Smooth muscle cell (in vitro differentiated cells): ENCODE data around the gene CAMK1D. TPM values are rescaled to one million over a fixed set of nuclear protein-coding genes. Genes with fewer than 3 reads are reported as not detected.

ENCODE experiments used
- DNase-seq: peaks from one replicate; lab custom pipeline; 2025; ENCODE audit not compliant: unreplicated experiment; lab: John Stamatoyannopoulos, UW
- H2AFZ ChIP-seq: fragments of 200-600 bp; sonication (generic); 2 replicates; pipeline ENCODE4 v1.6.0; 2016; ENCODE audit warnings: antibody characterized with exemption, low read depth, mild to moderate bottlenecking
- H3F3A ChIP-seq: fragments of 200-600 bp; sonication (generic); 2 replicates; pipeline ENCODE4 v1.6.0; 2017; ENCODE audit warnings: antibody characterized with exemption, low read depth
- H3K27ac ChIP-seq: fragments of 200-600 bp; sonication (generic); 2 replicates; pipeline ENCODE4 v1.5.1; 2016; ENCODE audit warnings: low read depth, mild to moderate bottlenecking
- H3K27me3 ChIP-seq: fragments of 200-600 bp; sonication (generic); 2 replicates; pipeline ENCODE4 v1.6.1; 2016; ENCODE audit warnings: low read depth, mild to moderate bottlenecking
- H3K36me3 ChIP-seq: fragments of 200-600 bp; sonication (generic); 2 replicates; pipeline ENCODE4 v1.5.1; 2016; ENCODE audit warnings: low read depth
- H3K4me1 ChIP-seq: fragments of 200-600 bp; sonication (generic); 2 replicates; pipeline ENCODE4 v1.5.1; 2016; ENCODE audit warnings: low read depth
- H3K4me2 ChIP-seq: fragments of 200-600 bp; sonication (generic); 2 replicates; pipeline ENCODE4 v1.6.0; 2016; ENCODE audit warnings: mild to moderate bottlenecking
- H3K4me3 ChIP-seq: fragments of 200-600 bp; sonication (generic); 2 replicates; pipeline ENCODE4 v1.5.1; 2016; ENCODE audit warnings: mild to moderate bottlenecking
- H3K79me2 ChIP-seq: fragments of 200-600 bp; sonication (generic); 2 replicates; pipeline ENCODE4 v1.6.0; 2016; ENCODE audit warnings: low read depth, mild to moderate bottlenecking
- H3K9ac ChIP-seq: fragments of 200-600 bp; sonication (generic); 2 replicates; pipeline ENCODE4 v1.6.0; 2016; ENCODE audit warnings: low read depth
- H3K9me3 ChIP-seq: fragments of 200-600 bp; sonication (generic); replicated peaks from 2 replicates; pipeline ENCODE4 v1.5.1; 2016; ENCODE audit warnings: low read depth
- H4K20me1 ChIP-seq: fragments of 200-600 bp; sonication (generic); 2 replicates; pipeline ENCODE4 v1.6.0; 2016; ENCODE audit warnings: low read depth
- WGBS: methylation state at CpG from one replicate; pipeline ENCODE4 v1.1.7; 2016; ENCODE audit warnings: low lambda C conversion rate; 5-methylcytosine and 5-hydroxymethylcytosine counted together
- polyA plus RNA-seq: library from polyadenylated mRNA; unstranded; fragments of >200 nt; fragmentation: Nextera tagmentation; extraction: Ambion mirVana; gene quantifications from 2 replicates; pipeline ENCODE4 v1.2.1, GENCODE V29; 2016
- total RNA-seq: library from RNA; depleted of rRNA; stranded (reverse); fragments of >200 nt; gene quantifications from 2 replicates; pipeline ENCODE4 v1.2.3, GENCODE V29; 2014
- TF ChIP-seq, protein P1 (sequence below): fragments of 200-600 bp; sonication (generic); IDR thresholded peaks from 2 replicates; pipeline ENCODE4 v1.5.1; 2017; ENCODE audit warnings: borderline replicate concordance, mild to moderate bottlenecking, antibody characterized with exemption; ENCODE audit not compliant: insufficient read depth, poor library complexity, severe bottlenecking

CAMK1D gene
- total and polyA plus RNA-seq, 2 experiments from 2014 or later, result 1.6 to 2.3 TPM

DNA sequence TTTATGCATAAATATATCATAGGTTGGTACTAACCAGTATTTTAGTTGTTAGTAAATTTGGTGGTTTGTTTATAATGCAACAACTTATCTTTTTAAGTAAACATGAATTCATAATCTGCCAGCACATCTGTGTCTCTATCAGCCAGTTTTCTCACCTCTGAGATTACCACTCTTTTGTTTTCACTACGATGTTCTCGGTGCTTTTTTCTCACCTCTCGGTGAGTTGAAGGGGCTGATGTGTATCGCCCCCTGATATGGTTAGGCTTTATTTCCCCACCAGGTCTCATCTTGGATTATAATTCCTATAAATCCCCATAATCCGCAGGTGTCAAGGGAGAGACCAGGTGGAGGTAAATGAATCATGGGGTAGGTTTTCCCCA is 114.1 kb downstream of the CAMK1D start:
- no peaks in the 10 kb centered on the region for H3K79me2 ChIP-seq
- H3K36me3 ChIP-seq, result no peaks in the 10 kb centered on the region
- H4K20me1 ChIP-seq, result no peaks in the 10 kb centered on the region
- TF ChIP-seq, protein P1, sequence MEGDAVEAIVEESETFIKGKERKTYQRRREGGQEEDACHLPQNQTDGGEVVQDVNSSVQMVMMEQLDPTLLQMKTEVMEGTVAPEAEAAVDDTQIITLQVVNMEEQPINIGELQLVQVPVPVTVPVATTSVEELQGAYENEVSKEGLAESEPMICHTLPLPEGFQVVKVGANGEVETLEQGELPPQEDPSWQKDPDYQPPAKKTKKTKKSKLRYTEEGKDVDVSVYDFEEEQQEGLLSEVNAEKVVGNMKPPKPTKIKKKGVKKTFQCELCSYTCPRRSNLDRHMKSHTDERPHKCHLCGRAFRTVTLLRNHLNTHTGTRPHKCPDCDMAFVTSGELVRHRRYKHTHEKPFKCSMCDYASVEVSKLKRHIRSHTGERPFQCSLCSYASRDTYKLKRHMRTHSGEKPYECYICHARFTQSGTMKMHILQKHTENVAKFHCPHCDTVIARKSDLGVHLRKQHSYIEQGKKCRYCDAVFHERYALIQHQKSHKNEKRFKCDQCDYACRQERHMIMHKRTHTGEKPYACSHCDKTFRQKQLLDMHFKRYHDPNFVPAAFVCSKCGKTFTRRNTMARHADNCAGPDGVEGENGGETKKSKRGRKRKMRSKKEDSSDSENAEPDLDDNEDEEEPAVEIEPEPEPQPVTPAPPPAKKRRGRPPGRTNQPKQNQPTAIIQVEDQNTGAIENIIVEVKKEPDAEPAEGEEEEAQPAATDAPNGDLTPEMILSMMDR, result no peak
- no peaks in the 10 kb centered on the region for H3F3A ChIP-seq
- H3K4me3 ChIP-seq, result no peak overlapping the region
- H2AFZ ChIP-seq, result no peak overlapping the region
- no peak for DNase-seq
- no peaks in the 10 kb centered on the region for H3K9me3 ChIP-seq
- no peak overlapping the region for H3K27ac ChIP-seq
- H3K4me1 ChIP-seq, result no peaks in the 10 kb centered on the region
- H3K4me2 ChIP-seq, result no peak overlapping the region
- H3K9ac ChIP-seq, result no peak overlapping the region
- no peaks in the 10 kb centered on the region for H3K27me3 ChIP-seq
- 96% methylated on average over 5 of the region's 5 CpGs for WGBS

DNA sequence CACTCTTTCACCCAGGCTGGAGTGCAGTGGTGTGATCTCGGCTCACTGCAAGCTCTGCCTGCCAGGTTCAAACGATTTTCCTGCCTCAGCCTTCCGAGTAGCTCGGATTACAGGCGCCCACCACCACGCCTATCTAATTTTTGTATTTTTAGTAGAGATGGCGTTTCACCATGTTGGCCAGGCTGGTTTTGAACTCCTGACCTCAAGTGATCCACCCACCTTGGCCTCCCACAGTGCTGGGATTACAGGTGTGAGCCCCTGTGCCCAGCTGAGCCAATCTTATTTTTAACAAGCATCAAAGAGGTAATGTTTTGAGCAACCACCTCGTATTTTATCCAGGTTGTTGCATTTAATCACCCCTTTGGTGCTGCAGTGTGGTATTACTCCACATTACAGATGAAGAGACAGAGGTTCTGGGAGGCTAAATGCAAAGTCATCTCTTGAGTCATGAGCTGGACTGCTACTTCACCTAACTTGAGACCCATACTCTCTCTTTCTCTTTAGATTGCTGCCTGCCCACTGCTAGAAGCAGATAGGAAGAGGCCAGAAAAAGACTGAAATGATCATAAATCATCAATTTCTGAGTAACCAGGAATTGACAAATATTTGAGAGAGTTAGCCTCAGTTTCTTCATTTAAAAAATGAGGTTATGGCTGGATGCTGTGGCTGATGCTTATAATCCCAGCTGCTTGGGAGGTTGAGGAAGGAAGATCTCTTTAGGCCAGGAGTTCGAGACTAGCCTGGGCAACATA is 116.2 kb downstream of the CAMK1D start:
- 94% methylated on average over 9 of the region's 9 CpGs for WGBS
- Histone ChIP-seq H2AFZ (no peak overlapping the region), H3K27ac (no peak overlapping the region), H3K4me2 (no peak overlapping the region), H4K20me1 (no peaks in the 10 kb centered on the region), H3K4me1 (no peaks in the 10 kb centered on the region), H3K27me3 (no peaks in the 10 kb centered on the region), H3F3A (no peaks in the 10 kb centered on the region), H3K9ac (no peak overlapping the region), H3K4me3 (no peak overlapping the region), H3K9me3 (no peaks in the 10 kb centered on the region), H3K36me3 (no peaks in the 10 kb centered on the region), H3K79me2 (no peaks in the 10 kb centered on the region)
- DNase-seq, result no peak
- TF ChIP-seq, protein P1, result no peak

DNA sequence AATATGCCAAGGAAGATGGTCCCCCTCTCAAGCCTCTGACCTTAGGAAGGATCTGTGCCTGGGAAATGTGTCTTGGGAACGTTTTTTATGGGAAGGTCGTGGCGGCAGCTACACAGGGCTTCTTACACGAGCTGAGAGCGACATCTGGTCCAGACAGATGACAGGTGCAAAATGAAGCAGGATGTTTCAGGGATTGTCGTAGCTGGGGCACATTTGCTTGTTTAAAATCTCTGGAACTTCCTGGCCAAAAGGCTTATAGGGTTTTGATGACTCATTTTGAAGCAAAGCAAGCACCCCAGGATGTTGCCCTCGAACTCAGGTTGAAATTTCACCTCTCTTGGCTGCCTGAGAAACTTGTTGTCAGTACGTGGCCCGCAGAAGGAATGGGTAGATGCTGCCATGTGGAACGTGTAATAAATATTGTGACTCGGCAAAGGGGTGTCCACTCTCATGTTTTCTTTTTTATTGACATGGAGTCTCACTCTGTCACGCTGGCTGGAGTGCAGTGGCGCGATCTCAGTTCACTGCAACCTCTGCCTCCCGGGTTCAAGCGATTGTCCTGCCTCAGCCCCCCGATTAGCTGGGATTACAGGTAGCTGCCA is 117.5 kb downstream of the CAMK1D start:
- no peak overlapping the region for H3K9ac ChIP-seq
- no peaks in the 10 kb centered on the region for H3K9me3 ChIP-seq
- no peak overlapping the region for H3K4me3 ChIP-seq
- H3K36me3 ChIP-seq, result no peaks in the 10 kb centered on the region
- no peaks in the 10 kb centered on the region for H3K4me1 ChIP-seq
- no peaks in the 10 kb centered on the region for H3K79me2 ChIP-seq
- no peaks in the 10 kb centered on the region for H4K20me1 ChIP-seq
- WGBS, result 57% methylated on average over 17 of the region's 17 CpGs
- TF ChIP-seq, protein P1, result no peak
- H3F3A ChIP-seq, result no peaks in the 10 kb centered on the region
- no peaks in the 10 kb centered on the region for H3K27me3 ChIP-seq
- no peak overlapping the region for H2AFZ ChIP-seq
- no peak overlapping the region for H3K27ac ChIP-seq
- H3K4me2 ChIP-seq, result peak overlapping the region; percentile 41
- no peak for DNase-seq
